HG03432 (cell line): ENCODE data around the gene APCDD1.
"Not testable (repeated sequence)": the region's sequence is repeated elsewhere in the genome, so short reads cannot be mapped to it uniquely, and the experiment has no call there.

Source experiments
- ATAC-seq: cut with Tn5 transposase; IDR thresholded peaks from one replicate; pipeline ENCODE4 v1.9.1; 2021; ENCODE audit warnings: mild to moderate bottlenecking, moderate library complexity; ENCODE audit not compliant: unreplicated experiment

The APCDD1 gene

DNA sequence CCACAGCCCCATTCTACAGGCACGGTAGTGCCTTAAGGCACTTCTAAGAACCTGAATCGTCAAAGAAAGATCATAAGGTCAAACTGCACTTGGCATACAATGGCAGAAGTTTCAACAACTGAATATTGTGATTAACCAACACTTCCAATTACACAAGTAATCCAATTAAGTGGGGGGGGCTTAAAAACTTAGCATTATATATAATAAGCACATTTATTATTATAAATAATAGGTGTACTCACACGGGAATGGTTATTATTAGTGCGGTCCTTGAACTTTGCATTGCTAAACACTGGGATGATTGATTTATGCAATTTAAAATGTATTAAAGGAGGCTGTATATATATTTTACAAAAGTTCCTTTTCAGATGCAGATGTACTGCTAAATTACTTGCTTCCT, 7.6 kb downstream of the APCDD1 start:
- no peak for ATAC-seq

DNA sequence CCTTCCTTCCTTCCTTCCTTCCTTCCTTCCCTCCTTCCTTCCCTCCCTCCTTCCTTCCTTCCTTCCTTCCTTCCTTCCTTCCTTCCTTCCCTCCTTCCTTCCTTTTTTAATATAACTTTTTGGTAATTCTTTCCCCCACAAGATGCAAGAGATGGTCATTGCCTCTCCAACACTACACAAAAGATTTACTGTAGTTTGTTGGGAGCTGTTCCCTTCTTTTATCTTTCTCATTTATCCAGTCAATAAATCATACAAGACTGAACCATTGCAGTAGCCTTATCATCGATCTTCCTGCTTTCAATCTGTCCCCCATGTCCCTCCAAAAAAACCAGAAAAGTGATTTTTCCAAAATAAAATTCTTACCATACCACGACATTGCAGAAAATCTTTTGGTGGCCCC, 8.2 kb downstream of the APCDD1 start:
- no peak for ATAC-seq

DNA sequence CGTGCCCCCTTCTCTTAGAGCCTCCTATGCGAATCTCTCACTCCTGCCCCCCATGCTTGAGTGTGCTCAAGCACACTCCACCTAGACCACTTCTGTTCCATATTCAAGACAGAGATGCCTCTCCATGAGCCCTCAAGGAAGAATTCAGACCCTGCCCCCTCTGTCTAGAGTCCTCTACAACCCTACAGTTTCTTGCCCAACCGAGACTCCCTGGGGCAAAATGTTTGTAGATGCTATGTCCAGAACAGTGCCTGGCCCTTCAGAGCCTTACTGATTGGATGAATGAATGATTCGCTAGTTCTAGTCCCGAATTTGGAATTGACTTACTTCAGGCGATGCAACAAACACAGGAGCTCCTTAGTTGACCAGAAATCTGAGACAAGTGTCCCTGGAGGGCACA, 8.7 kb downstream of the APCDD1 start:
- ATAC-seq = no peak

DNA sequence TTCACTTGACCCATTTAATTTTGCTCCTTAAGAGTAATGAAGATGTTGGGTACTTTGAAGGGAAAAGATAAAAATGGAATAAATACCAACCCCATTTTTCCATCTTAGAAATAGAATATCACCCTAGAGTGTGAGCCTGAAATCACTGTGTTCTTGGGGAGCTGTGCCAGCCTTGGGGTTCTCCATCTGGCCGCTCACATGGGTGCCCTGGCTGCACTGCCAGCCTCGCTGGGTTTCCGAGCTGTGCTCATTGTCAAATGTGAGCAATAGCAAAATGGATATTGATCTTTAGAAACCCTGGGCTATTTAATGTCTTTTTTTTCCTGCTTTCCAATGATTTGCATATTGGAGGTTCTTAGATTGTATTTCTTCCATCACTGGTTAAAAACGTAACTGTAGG, 9.3 kb downstream of the APCDD1 start:
- no peak for ATAC-seq

GRCh38 chr18:10464161-10464648, 9.8 kb downstream of the APCDD1 start:
- ATAC-seq = not testable (repeated sequence)

DNA sequence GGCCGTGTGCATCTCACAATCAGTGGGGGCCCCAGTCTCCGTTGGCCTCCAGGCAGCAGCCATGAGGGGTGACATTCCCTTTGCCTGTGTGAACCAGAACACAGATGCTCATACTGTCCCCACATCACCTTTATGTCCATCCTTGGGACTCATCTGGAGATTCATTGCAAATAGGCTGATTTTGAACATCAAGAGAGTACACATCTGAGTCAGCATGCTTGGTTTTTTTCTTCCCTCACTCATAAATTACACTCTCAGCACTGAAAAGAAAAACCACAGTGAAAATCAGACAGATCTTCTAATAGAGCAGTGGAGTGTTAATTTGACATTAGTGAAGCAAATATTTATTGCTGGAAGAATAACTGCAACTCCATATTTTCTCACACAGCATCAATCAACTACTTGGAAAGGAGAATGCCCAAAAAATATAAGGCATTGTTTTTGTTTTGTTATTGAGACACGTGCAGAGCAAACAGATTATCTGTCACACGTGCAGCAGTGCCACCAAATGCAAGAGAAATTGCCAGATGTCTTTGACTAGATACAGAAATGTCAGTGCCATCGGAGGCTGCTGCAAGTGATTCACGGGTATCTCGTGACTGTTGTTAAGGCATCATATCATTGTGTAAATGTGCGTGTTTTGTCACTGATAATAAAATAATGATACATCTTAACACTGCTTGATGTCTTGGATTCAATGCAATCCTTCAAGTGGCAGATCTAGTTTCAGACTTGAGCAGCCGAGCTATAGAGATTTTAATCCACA, 10.9 kb downstream of the APCDD1 start:
- no peak for ATAC-seq

DNA sequence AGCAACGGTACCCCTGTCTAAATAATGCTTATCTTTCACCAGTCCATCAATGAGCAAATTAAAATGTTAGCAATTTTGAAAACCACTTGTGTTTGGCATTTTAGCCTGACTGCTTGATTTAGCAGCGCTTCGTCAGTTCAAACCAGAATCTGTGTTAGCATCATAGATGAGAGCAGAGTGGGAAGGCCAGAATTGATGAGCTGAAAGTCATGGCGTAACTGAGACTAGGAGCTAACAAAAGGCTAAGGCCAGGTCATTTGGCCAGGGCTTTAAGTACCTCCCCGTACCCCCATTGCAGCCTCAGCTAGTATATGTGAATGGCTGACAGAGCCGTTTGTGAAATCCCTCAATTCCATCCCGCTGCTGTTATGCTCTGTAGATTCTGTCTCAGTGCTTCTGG, 16.0 kb downstream of the APCDD1 start:
- ATAC-seq = no peak

DNA sequence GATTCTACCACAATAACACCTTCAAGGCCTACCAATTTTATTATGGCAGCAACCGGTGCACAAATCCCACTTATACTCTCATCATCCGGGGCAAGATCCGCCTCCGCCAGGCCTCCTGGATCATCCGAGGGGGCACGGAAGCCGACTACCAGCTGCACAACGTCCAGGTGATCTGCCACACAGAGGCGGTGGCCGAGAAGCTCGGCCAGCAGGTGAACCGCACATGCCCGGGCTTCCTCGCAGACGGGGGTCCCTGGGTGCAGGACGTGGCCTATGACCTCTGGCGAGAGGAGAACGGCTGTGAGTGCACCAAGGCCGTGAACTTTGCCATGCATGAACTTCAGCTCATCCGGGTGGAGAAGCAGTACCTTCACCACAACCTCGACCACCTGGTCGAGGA, 17.1 kb downstream of the APCDD1 start:
- no peak for ATAC-seq

DNA sequence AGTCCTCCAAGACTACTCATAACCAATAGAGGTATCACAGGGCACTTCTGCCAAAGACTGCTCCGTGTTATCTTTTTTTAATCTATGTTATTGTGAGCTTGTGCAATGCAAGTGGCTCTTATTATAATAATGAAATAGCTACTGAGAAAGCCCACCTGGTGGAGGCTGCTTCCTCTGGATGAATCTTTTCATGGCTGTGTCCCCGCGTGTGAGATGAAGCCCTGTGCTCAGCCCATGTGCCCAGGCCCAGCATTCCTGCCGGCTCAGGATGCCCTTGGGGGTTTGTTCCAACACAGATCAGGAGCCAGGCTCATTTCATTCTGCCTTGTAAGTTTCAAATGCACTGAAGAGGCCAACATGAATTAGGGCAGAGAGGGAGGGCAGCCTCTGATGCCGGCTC, 18.7 kb downstream of the APCDD1 start:
- ATAC-seq = no peak

GRCh38 chr18:10474309-10474708, 19.9 kb downstream of the APCDD1 start:
- no peak for ATAC-seq

GRCh38 chr18:10475276-10475653, 20.8 kb downstream of the APCDD1 start:
- ATAC-seq = no peak

- no peak for ATAC-seq
These were observed 21.3 kb downstream of the APCDD1 start for GRCh38 chr18:10475654-10476291.

DNA sequence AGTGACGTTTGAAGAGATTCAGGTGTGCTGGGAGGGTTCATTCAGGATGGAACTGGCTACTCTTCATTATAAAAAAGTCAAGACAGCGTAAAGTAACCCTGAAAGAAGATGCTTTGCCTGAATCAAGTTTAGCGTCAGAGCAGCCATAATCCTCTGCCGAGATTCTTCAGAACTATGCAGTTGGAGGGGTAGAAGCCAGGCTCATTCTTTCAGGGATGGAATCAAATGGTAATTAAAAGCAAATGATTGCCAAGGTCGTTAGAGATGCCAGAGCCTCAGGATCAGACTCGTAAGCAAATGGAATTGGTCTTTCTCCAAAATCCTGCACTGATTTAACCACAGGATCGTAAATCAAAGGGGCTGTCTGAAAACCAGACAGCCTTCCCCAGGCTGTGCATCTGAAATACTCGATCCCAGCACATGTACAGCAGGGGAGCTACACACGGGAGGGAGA, 21.9 kb downstream of the APCDD1 start:
- no peak for ATAC-seq

DNA sequence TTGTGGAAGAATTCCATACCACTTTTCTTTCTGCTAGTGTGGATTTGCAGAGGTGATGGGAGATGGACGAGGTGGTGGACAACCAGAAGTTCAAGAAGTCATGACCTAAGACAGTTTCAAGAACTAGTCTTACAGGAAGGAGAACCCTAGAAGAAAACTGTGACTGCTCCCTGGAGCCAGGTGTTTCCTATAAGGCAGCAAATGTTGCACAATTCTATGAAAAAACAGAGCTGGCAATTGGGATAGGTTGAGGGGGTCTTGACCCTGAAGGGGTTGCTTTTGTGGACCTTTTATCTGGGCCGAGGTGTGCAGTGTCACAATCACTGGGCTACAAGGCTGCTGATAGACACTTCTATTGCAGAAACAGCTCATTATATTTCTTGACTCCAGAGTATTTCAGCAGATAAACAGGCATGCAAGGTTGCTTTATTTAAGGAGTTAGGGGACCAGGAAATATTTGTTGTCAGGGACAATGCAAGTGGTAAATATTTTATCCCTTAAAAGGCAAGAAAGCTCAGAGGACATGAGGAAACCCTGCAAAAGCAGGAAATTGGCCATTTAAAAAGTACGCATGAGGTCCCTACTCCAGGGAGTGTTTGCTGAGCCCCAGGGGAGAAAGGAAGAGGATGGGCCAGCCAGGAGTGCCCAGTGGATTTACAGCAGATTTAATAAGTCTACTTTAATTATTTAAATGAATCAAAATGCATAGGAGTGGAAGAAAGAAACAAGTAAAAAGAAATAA, 22.9 kb downstream of the APCDD1 start:
- ATAC-seq = no peak

- no peak for ATAC-seq
These were observed 23.4 kb downstream of the APCDD1 start for GRCh38 chr18:10477863-10478260.

GRCh38 chr18:10481831-10482230, 27.4 kb downstream of the APCDD1 start:
- no peak for ATAC-seq

DNA sequence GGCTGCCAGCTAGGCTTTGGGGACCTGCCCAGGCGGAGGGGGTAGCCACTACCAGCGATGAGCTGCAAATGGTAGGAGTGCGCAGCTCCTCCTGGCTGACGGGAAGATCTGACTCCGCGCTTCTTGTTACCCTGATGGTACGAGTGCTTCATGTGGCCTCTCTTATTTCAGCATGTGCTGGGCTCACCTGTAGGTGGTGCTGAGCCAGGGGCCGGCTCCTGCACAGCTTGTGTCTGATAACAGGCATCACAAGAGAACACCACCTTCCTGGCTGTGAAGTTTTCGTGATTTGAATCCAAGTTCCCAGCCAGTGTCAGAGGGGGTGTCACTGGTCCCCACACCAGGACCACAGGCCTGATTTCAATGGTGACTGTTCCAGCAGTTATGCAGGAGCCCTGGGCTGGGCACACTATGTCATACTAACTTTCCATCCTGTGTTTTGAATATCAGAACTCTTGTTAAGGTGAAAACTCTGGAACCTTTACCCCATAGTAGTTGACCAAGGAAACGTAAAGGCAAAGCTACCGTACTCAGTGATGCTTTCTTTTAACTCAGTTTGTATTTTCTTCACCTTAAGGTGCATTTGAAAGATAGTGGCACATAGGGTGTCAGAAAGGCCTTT, 28.0 kb downstream of the APCDD1 start:
- no peak for ATAC-seq

GRCh38 chr18:10482985-10483949, 28.8 kb downstream of the APCDD1 start:
- ATAC-seq = peak; percentile 79

GRCh38 chr18:10485475-10485874, 31.0 kb downstream of the APCDD1 start:
- no peak for ATAC-seq

GRCh38 chr18:10486362-10486761, 31.9 kb downstream of the APCDD1 start:
- no peak for ATAC-seq
